T-helper 2 cell treated with Interferon-gamma antibody and Interleukin-4, amounts not matched to agents 100 ng/mL and 5 ng/mL, for 36 hours (primary cell): ENCODE data around the gene ABLIM2. TPM values are rescaled to one million over a fixed set of nuclear protein-coding genes. Genes with fewer than 3 reads are reported as not detected.

ENCODE experiments used
- intact Hi-C: fragments of 100-400 bp; cut with micrococcal nuclease; formaldehyde crosslinking; loops from one replicate; pipeline ENCODE4 v1.15.1; 2023
- total RNA-seq: library from RNA; stranded (reverse); gene quantifications from 2 replicates; pipeline ENCODE4 v1.2.3, GENCODE V29; 2022

Gene ABLIM2
- total RNA-seq, 1 donor from 2014 or later: 0.43 TPM

- intact Hi-C loops: no loop called here
These were observed 70.6 kb downstream of the ABLIM2 start for GRCh38 chr4:8087921-8088495.

- intact Hi-C loops: no loop called here
These were observed 71.7 kb downstream of the ABLIM2 start for GRCh38 chr4:8086783-8087445.

GRCh38 chr4:8085491-8086117, 73.0 kb downstream of the ABLIM2 start:
- intact Hi-C loops: no loop called here

- intact Hi-C loops: no loop called here
These were observed 73.7 kb downstream of the ABLIM2 start for GRCh38 chr4:8084712-8085490.

- intact Hi-C loops: no loop called here
These were observed 74.5 kb downstream of the ABLIM2 start for GRCh38 chr4:8084031-8084660.

- intact Hi-C loops: no loop called here
These were observed 75.4 kb downstream of the ABLIM2 start for GRCh38 chr4:8083086-8083825.

GRCh38 chr4:8082517-8083055, 76.0 kb downstream of the ABLIM2 start:
- intact Hi-C loops: no loop called here

GRCh38 chr4:8081621-8082516, 76.7 kb downstream of the ABLIM2 start:
- intact Hi-C loops: no loop called here

GRCh38 chr4:8081171-8081570, 77.4 kb downstream of the ABLIM2 start:
- intact Hi-C loops: no loop called here

GRCh38 chr4:8080754-8081065, 77.9 kb downstream of the ABLIM2 start:
- intact Hi-C loops: no loop called here

GRCh38 chr4:8079916-8080753, 78.5 kb downstream of the ABLIM2 start:
- intact Hi-C loops: no loop called here

- intact Hi-C loops: no loop called here
These were observed 79.4 kb downstream of the ABLIM2 start for GRCh38 chr4:8079031-8079885.

GRCh38 chr4:8078610-8079015, 80.0 kb downstream of the ABLIM2 start:
- intact Hi-C loops: no loop called here

GRCh38 chr4:8078109-8078494, 80.5 kb downstream of the ABLIM2 start:
- intact Hi-C loops: no loop called here

- intact Hi-C loops: no loop called here
These were observed 81.2 kb downstream of the ABLIM2 start for GRCh38 chr4:8077181-8078108.

- intact Hi-C loops: no loop called here
These were observed 82.6 kb downstream of the ABLIM2 start for GRCh38 chr4:8076023-8076422.
